ENCODE measurements around the gene RSPH3.
A peak's percentile ranks its signal among the peaks of the same experiment; 100 is the strongest.
"Not testable (repeated sequence)": the region's sequence is repeated elsewhere in the genome, so short reads cannot be mapped to it uniquely, and the experiment has no call there.

RSPH3 gene

DNA sequence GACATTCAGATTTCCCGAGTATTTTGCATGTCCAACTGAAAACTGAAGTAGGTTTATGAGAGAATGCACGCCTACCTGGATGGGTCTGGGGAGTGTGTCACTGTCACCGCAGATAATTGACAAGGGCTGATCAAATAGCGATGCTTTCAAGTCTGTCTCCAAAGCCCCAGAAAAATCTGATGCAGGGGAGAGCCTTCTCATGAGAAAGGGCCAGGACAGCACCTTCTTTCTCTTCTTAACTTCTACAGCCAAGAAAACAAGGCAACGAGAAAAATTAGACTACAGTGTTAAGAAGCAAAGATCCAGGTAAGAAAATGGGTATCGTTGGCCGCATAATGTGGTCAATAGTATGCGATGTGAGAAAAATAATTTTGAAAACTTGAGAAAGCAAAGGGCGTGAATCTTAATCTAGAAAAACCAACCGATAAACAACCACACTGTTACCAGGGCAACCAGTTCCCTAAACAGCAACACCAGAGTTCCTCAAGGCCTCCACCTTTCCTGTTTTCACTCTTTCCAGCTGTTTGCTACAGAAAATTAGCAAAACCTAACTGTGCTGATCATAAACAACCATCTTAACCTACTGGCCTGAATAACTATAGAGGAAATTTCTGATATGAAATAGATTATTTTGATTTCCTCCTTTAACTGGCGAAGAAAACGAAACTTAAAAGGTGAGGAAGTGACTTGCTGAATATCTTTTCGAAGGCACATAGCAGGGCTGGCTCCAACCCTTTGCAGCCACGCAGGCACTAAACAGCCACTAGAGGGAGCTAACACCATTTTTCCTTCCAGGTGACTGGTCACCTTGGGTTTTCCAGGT lies 42.2 kb upstream of the RSPH3 start:
- H3K4me3 ChIP-seq, result peak overlapping the region; percentile 61 to 87 (median 76)
- peaks cover 30 to 66% (median 58%) of the 10 kb centered on the region in 11 experiments for H3K36me3 ChIP-seq
- peak overlapping the region; percentile 66 to 98 (median 91) for H3K4me2 ChIP-seq
- peak overlapping the region; percentile 80 to 95 (median 93) for H3K9ac ChIP-seq
- TF ChIP-seq Cebpa-rat (IDR thresholded peaks at IDR 0.05), result no peak
- no peaks in the 10 kb centered on the region for H4K20me1 ChIP-seq
- no peaks in the 10 kb centered on the region for H3K27me3 ChIP-seq
- H3K9me3 ChIP-seq (replicated peaks in 1 of 11), result no peaks in the 10 kb centered on the region; a peak in 1 of 22 replicates
- peaks cover 51 to 90% (median 60%) of the 10 kb centered on the region in 10 experiments for H3K4me1 ChIP-seq
- peak overlapping the region; percentile 90 to 100 (median 98) for H3K27ac ChIP-seq

GRCh38 chr6:159041181-159041580 lies 41.2 kb upstream of the RSPH3 start:
- H3K9me3 ChIP-seq (replicated peaks in 1 of 11), result no peaks in the 10 kb centered on the region; a peak in 1 of 22 replicates
- H3K4me3 ChIP-seq, result peak overlapping the region in 8 of 10 experiments; percentile 68 to 87 (median 80); a peak in 15 of 20 replicates
- no peak for TF ChIP-seq Cebpa-rat (IDR thresholded peaks at IDR 0.05)
- H4K20me1 ChIP-seq, result peaks cover 0 to 6% (median 0%) of the 10 kb centered on the region in 11 experiments; a peak in 4 of 22 replicates
- H3K27me3 ChIP-seq, result no peaks in the 10 kb centered on the region
- peak overlapping the region; percentile 90 to 100 (median 98) for H3K27ac ChIP-seq
- H3K9ac ChIP-seq, result peak overlapping the region; percentile 80 to 95 (median 93); a peak in 21 of 22 replicates
- peaks cover 40 to 76% (median 68%) of the 10 kb centered on the region in 11 experiments for H3K36me3 ChIP-seq
- H3K4me1 ChIP-seq, result peaks cover 59 to 98% (median 67%) of the 10 kb centered on the region in 10 experiments
- peak overlapping the region; percentile 72 to 98 (median 91) for H3K4me2 ChIP-seq

GRCh38 chr6:159039885-159040258 lies 39.9 kb upstream of the RSPH3 start:
- no peaks in the 10 kb centered on the region for H3K27me3 ChIP-seq
- H3K4me3 ChIP-seq, result peak overlapping the region in 9 of 10 experiments; percentile 9 to 87 (median 76); a peak in 17 of 20 replicates
- peaks cover 47 to 89% (median 81%) of the 10 kb centered on the region in 11 experiments for H3K36me3 ChIP-seq
- H3K9me3 ChIP-seq (replicated peaks in 1 of 11), result no peaks in the 10 kb centered on the region; a peak in 1 of 22 replicates
- H3K4me1 ChIP-seq, result peaks cover 60 to 89% (median 62%) of the 10 kb centered on the region in 10 experiments
- H3K9ac ChIP-seq, result peak overlapping the region; percentile 80 to 95 (median 93)
- H3K27ac ChIP-seq, result peak overlapping the region; percentile 90 to 100 (median 98)
- TF ChIP-seq Cebpa-rat (IDR thresholded peaks at IDR 0.05), result no peak
- H4K20me1 ChIP-seq, result peaks cover 0 to 17% (median 0%) of the 10 kb centered on the region in 11 experiments; a peak in 6 of 22 replicates
- H3K4me2 ChIP-seq, result peak overlapping the region; percentile 72 to 98 (median 91)

DNA sequence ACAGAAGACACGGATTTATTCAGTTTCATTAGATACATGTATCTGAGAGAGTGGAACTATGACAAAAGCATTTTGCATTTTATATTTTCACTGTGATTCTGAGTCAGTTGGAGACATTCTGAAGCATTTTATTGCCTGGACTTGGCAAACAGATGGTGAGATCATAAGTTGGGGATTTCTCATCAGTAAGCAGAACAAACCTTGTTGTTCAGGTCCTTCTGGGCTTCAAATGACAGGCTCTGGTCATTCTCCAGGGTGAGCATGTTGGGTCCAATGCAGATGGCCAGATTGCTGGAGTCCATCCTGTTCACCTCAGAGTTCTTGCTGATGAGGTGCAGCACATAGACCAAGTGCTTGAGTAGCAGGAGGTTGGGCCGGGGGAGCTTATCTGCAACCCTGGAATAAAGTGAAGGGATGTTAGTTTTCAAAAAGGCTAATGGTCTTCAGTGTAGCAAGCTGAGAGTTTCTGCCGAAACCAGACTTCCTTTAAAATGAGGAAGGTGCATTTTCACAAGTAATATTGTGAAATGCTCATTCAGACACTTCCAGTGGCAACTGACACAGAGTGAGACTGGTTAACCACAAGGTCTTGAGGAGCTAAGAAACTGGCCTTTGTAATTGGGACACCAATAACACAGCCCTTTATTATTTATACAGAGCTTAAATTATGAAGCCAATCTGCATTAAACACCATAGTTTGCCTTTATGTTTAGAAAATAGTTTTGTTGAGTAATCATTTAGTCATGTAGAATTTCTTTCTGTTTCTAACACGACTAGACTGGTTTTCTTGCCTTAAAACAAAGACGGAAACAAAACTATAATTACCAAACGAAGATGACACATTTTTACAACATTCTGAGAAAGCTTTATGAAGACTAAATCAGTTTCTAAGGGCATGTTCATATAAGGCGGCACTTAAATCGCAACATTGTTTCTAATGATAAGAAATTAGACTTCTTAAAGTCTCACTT lies 39.2 kb upstream of the RSPH3 start:
- Histone ChIP-seq H3K4me1 (peaks cover 60 to 83% (median 68%) of the 10 kb centered on the region in 10 experiments), H3K27me3 (no peaks in the 10 kb centered on the region), H3K4me3 (peak overlapping the region; percentile 9 to 87 (median 76); a peak in 18 of 20 replicates), H3K9ac (peak overlapping the region; percentile 80 to 95 (median 93)), H4K20me1 (peaks cover 0 to 17% (median 0%) of the 10 kb centered on the region in 11 experiments; a peak in 6 of 22 replicates), H3K9me3 (replicated peaks in 1 of 11) (no peaks in the 10 kb centered on the region; a peak in 1 of 22 replicates), H3K4me2 (peak overlapping the region; percentile 72 to 98 (median 91)), H3K36me3 (peaks cover 47 to 93% (median 85%) of the 10 kb centered on the region in 11 experiments), H3K27ac (peak overlapping the region; percentile 90 to 100 (median 98))
- peak; percentile 90 to 100 (median 98) for TF ChIP-seq Cebpa-rat (IDR thresholded peaks at IDR 0.05)

DNA sequence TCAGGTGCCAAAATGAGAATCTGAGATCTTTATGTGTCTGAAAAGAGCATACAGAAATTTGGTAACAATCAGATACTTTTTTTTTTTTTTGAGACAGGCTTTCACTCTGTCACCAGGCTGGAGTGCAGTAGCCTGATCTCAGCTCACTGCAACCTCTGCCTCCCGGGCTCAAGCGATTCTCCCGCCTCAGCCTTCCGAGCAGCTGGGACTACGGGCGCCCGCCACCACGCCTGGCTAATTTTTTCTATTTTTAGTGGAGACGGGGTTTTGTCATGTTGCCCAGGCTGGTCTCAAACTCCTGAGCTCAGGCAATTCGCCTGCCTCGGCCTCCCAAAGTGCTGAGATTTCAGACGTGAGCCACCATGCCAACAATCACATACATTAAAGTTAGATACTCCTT lies 38.3 kb upstream of the RSPH3 start:
- peak overlapping the region; percentile 80 to 95 (median 93) for H3K9ac ChIP-seq

DNA sequence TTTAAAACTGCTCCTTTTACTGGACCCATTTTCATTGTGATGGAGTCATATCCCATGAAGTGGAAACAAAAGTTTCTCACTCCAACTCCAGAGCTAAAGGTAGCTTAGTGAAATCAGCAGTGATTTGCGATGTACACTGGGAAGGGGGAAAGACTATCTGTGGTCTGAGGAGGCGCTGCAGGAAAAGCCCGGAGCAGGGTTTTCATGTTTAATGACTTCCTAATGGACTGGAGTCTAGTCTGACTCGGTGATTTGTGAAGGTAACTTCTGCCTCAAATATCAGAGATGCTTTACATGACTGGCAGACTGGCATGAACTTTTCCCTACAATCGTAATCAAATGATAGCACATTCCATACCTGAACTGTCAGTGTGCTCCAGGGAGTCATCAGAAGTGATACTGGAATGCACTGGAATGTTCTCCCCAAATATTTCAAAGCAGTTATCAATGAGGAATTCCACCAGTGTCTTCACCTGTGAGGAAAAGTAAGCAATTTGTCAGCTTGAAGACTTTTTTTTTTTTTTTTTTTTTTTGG lies 37.8 kb upstream of the RSPH3 start:
- peaks cover 62 to 84% (median 68%) of the 10 kb centered on the region in 10 experiments for H3K4me1 ChIP-seq

More for the DNA sequence above, 38.3 kb upstream of the RSPH3 start:
- peak overlapping the region in 9 of 10 experiments; percentile 39 to 87 (median 75); a peak in 17 of 20 replicates for H3K4me3 ChIP-seq
- H3K4me1 ChIP-seq, result peaks cover 62 to 84% (median 70%) of the 10 kb centered on the region in 10 experiments
- H3K36me3 ChIP-seq, result peaks cover 47 to 85% (median 77%) of the 10 kb centered on the region in 11 experiments
- H4K20me1 ChIP-seq, result peaks cover 0 to 19% (median 0%) of the 10 kb centered on the region in 11 experiments; a peak in 6 of 22 replicates
- not testable (repeated sequence) for H3K27me3 ChIP-seq; H3K9me3 ChIP-seq (replicated peaks in 1 of 11)
- H3K4me2 ChIP-seq, result peak overlapping the region; percentile 72 to 98 (median 91)
- H3K27ac ChIP-seq, result peak overlapping the region; percentile 90 to 100 (median 98)

GRCh38 chr6:159036673-159037072 lies 36.7 kb upstream of the RSPH3 start:
- H3K4me2 ChIP-seq, result peak overlapping the region; percentile 72 to 98 (median 91)
- TF ChIP-seq Cebpa-rat (IDR thresholded peaks at IDR 0.05), result no peak
- no peaks in the 10 kb centered on the region for H3K27me3 ChIP-seq
- peaks cover 42 to 69% (median 64%) of the 10 kb centered on the region in 11 experiments for H3K36me3 ChIP-seq
- H4K20me1 ChIP-seq, result peaks cover 0 to 19% (median 0%) of the 10 kb centered on the region in 11 experiments; a peak in 6 of 22 replicates
- peak overlapping the region; percentile 80 to 95 (median 93); a peak in 19 of 22 replicates for H3K9ac ChIP-seq
- H3K4me3 ChIP-seq, result peak overlapping the region in 6 of 10 experiments; percentile 23 to 87 (median 85); a peak in 9 of 20 replicates
- peaks cover 53 to 89% (median 62%) of the 10 kb centered on the region in 10 experiments for H3K4me1 ChIP-seq
- H3K27ac ChIP-seq, result peak overlapping the region; percentile 37 to 100 (median 98); a peak in 21 of 22 replicates
- H3K9me3 ChIP-seq (replicated peaks in 1 of 11), result no peaks in the 10 kb centered on the region

More for the DNA sequence above, 37.8 kb upstream of the RSPH3 start:
- peak overlapping the region; percentile 90 to 100 (median 98) for H3K27ac ChIP-seq
- H3K36me3 ChIP-seq, result peaks cover 47 to 80% (median 72%) of the 10 kb centered on the region in 11 experiments
- peak overlapping the region in 9 of 10 experiments; percentile 39 to 87 (median 75); a peak in 16 of 20 replicates for H3K4me3 ChIP-seq
- peaks cover 0 to 19% (median 0%) of the 10 kb centered on the region in 11 experiments; a peak in 6 of 22 replicates for H4K20me1 ChIP-seq
- H3K9ac ChIP-seq, result peak overlapping the region; percentile 80 to 95 (median 93)
- TF ChIP-seq Cebpa-rat (IDR thresholded peaks at IDR 0.05), result no peak
- peak overlapping the region; percentile 72 to 98 (median 91) for H3K4me2 ChIP-seq
- no peaks in the 10 kb centered on the region for H3K9me3 ChIP-seq (replicated peaks in 1 of 11)
- no peaks in the 10 kb centered on the region for H3K27me3 ChIP-seq
